Fibroblast of skin of right biceps (primary cell): Measurements from ENCODE around the gene CFAP53.

Source experiments
- DNase-seq: peaks from one replicate; pipeline ENCODE4 v3.0.0-alpha.2; 2013

The CFAP53 gene

GRCh38 chr18:50287441-50288347 lies 21.4 kb upstream of the CFAP53 start, which contains the start of gene CXXC1:
TSS of gene CXXC1 (minus strand) at chr18:50287692. CDS start at chr18:50287589, 103 bp downstream.
- DNase-seq, result peak; percentile 100

GRCh38 chr18:50287028-50287440 lies 20.7 kb upstream of the CFAP53 start:
- no peak for DNase-seq

GRCh38 chr18:50286391-50287027 lies 20.2 kb upstream of the CFAP53 start:
- peak; percentile 43 for DNase-seq

- DNase-seq, result no peak
These were observed 19.5 kb upstream of the CFAP53 start for GRCh38 chr18:50285631-50286321.

- no peak for DNase-seq
These were observed 18.8 kb upstream of the CFAP53 start for GRCh38 chr18:50285071-50285470.

DNA sequence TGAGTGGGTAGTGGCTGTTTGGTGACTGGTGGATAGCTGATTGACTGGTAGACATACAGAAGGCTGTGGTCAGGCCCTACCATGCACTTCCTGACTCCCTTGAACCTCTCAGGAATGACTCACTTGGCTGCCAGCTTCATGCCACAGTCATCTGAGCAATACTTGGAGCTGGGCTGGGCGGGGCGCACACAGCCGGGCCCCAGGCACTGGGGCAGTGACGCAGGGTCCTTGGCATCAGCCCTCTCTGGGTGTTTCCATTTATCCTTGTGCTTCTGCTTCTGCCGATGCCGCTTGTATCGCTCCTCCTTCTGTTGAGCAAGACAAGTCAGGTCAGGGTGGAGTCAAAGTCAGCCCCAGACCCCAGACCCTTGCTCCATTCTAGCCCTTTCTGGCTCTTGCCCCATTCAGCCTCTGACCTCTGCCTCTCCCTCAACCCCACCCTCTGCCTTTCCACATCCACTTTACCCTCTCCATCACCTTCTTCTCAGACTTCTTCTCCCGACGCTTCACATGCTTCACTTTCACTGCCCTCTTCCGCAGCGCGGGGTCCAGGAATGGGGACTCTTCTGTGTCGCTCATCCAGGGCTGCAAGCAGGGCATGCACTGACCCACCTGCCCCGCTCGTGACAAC lies 18.1 kb upstream of the CFAP53 start:
- no peak for DNase-seq

DNA sequence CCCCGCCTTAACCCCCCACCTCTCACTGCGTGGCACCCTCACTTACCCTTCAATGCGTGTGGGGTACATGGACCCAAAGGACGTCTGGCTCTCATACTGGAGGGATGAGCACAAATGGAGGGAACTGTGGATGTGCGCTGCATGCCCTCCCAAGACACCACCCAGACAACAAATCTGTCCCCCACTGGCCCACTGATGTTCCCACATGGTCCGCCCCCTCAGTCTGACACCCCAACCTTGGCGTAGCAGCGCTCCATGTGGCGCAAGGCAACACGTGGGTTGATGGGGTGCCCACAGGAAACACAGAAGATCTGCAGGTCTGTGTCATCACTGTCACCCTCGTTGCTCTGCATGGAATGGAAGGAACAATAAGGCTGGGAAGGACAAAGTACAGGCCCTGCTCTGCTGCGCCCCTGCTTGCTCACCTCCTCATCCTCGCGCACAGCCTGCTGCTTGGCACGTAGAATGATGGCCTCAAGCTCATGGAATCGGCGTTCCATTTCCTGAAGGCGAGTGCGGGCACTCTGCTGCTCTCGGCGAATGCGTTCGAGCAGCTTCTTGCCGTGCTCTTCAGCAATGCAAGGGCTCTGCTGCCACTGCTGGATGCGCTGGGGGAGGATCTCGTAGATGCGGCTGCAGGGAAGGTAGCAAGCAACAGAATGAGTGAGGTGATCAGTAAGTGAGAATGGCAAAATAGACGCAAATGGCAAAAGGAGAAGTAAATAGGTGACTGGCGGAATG lies 17.3 kb upstream of the CFAP53 start:
- DNase-seq, result no peak

DNA sequence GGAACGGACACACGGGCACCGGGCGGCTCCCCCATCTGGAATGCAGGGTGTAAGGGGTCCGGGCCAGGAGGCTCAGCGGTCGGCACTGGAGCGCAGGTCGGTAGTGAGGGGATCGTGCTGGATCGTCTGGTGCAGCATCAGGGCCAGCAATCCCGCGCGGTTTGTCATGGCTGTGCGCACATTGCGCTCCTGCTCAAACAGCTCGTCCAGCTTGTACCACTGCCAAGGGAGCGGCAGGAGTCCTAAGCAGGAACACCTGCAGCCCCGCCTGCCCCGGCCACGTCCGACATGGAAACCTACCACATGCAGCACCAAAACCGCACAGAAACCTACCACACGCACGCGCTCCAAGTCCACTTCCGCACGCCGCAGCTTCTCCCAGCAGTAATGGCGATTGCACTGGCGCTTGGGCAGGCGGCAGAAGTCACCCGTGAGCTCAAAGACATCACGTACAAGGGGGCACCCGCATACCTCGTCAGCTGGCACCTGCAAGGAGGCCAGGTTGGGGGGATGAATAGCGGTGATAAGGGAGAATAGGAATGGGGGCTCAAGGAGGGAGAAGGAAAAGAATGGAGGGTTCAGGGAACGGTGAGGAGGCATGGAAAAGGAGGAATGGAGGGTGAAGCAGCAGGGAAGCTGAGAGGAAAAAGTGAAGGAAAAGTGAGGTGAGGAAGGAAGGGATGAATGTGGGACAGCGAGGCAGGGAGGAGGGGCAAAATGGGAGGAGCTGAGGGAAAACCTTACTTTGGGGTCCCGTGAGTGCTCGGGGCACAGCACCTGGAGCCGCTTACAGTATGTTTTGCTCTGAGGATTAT lies 16.4 kb upstream of the CFAP53 start:
- DNase-seq, result no peak

- no peak for DNase-seq
These were observed 15.8 kb upstream of the CFAP53 start for GRCh38 chr18:50281972-50282520.

DNA sequence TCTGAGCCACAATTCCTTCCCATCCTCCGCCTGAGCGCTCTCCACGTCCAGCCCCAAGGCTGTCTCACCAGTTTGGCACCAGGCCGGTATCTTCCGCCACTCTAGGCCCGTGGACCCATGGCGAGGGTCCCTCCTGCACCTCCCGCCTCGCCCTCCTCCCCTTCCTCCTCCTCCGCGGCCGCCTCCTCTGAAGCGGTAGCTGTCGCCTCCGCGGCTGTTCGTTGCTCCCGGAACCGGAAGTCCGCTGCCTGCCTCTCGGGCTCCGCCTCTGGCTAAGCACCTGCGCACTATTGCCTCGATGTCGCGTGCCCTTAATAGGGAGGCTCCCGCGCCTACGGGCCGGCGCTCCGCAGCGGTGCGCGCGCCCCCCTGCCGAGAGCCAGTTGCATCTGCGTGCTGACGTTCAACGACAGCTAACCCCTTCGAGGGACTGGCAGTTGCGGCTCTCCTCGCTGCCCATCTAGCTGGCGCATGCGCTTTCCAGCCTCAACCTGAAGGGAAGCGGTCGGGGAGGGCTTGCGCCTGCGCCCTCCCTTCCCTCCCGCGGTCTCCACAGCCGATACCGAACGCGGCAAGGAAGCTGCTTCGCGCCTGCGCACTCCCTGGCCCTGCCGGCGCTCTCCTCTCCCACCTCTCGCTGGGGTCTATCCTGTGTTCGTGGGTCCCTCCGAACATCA lies 15.1 kb upstream of the CFAP53 start, which contains the start of gene MBD1:
Gene MBD1, minus strand, starts transcription at position 229 of the 677 bp plus-strand sequence. CDS start 1,531 bp downstream, outside the sequence.
- DNase-seq, result peak; percentile 98

DNA sequence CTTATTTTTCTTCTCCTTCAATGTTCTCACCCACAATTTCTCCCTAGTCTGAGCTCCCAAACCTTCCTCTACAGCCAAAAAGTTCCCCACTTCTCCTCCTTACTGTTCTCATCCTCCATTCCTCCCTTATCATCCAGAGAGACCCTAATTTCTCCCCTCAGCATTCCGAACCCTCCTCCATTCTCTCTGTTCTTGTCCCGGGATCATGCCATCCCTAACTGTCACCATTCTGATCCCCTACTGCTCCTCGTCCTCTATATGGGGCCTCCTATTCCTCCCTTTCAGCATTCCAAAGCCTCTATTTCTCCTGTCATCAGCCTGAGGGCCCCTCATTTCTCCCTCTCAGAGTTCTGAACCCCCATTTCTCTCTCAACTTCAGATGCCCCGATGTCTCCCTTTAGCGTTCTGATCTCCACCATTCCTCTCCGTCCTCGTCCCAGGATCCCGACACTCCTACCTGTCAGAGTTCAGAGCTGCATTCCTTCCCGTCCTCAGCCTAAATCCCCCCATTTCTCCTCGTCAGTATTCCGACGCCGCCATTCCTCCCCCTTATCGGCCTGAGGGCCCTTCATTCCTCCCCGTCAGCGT lies 14.5 kb upstream of the CFAP53 start:
- no peak for DNase-seq

GRCh38 chr18:50279752-50280151 lies 13.5 kb upstream of the CFAP53 start:
- DNase-seq, result no peak

- DNase-seq, result peak; percentile 28
These were observed 11.6 kb upstream of the CFAP53 start for GRCh38 chr18:50277942-50278341.

DNA sequence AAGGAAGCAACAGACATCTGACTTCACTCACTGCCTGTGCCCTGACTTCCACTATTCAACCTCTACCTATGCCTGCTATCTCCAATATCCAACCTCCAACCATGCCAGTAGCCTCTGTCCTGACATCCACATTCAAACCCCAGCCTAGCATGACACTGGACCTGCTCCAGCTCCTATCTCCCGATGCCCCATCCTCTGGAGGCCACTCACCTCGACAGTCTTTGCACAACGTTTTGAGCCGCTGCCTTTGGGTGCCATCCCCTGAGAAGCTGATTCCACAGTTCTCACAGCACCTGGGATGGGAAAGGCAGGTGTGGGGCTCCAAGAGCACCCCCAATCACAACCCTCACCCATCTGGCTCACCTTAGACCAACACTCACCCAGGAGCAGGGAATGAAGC lies 10.2 kb upstream of the CFAP53 start:
- DNase-seq, result no peak

GRCh38 chr18:50275503-50276036 lies 9.3 kb upstream of the CFAP53 start:
- no peak for DNase-seq

GRCh38 chr18:50274941-50275340 lies 8.6 kb upstream of the CFAP53 start:
- no peak for DNase-seq

DNA sequence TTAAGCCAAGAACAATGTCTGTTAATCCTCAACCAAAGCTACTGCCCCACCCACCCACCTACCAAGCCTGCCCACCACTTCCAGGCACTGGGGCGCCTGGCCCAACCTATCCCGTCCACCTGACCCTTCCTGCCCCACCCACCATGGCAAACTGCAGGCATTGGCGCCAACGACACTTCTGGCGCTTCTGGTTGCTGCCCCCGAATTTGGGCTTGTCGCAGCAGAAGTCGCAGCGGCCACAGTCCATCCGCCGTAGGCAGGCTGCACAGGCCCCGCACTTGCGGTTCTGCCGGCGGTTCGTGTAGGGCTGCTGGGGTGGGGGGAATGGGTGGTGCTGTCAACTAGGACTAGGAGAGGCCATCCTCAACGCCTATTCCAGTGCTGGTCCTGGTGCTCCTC lies 7.7 kb upstream of the CFAP53 start:
- no peak for DNase-seq

DNA sequence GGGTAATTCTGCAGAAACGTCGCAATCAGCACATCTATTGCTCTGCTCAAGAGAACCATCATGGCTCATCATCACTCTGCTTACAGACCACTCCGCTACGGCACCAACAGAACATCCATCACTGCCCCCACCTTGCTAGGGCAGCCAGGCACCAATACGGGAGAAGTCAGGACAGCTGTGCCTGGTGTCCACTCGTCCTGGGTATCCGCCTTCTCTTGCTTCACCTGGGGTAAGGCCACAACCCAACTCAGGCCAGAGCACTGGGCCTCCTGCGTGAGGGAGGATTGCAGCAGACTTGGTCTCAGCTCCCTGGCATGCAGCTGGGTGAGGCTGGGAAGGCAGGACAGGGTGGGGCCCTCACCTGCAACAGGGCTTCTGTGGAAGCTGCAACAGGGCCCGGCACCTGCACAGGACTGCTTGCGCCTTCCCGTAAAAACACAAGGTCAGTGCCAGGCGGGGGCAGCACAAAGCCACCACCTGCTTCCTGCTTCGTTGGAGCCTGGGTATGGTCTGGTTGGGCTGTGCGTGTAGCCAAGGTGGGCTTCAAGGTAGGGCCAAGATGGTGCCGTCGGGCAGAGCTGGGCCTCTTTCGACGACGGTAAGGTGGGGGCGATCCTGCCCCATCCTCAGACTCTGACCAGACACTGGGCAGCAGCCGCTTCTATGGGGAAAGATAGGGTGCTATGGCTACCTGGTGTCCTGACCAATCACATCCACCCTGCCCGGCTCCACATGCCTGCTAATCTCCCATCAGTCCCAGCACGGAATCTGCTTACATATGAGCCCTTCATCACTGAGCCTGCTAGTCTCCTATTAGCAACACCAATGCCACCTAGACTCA lies 7.1 kb upstream of the CFAP53 start:
- DNase-seq, result no peak

GRCh38 chr18:50272568-50272967 lies 6.3 kb upstream of the CFAP53 start:
- DNase-seq, result no peak
